HG03432 (cell line): ENCODE measurements around the gene ZNF160.
"Not testable (repeated sequence)": the region's sequence is repeated elsewhere in the genome, so short reads cannot be mapped to it uniquely, and the experiment has no call there.

Source experiments
- ATAC-seq: cut with Tn5 transposase; IDR thresholded peaks from one replicate; pipeline ENCODE4 v1.9.1; 2021; ENCODE audit warnings: mild to moderate bottlenecking, moderate library complexity; ENCODE audit not compliant: unreplicated experiment

Gene ZNF160

GRCh38 chr19:53034054-53034453, 69.2 kb downstream of the ZNF160 start:
- ATAC-seq, result no peak

GRCh38 chr19:53028306-53028705, 74.9 kb downstream of the ZNF160 start:
- ATAC-seq, result not testable (repeated sequence)

GRCh38 chr19:53019684-53020083, 83.5 kb downstream of the ZNF160 start:
- no peak for ATAC-seq
